Parathyroid adenoma (tissue), 2 donors: ENCODE results near the gene PGRMC2.

Experiments
- H2AFZ ChIP-seq: fragments of 300-600 bp; sonication (generic); one replicate; pipeline ENCODE4 v1.7.0; 2017; ENCODE audit warnings: antibody characterized with exemption, mild to moderate bottlenecking
- H3K27ac ChIP-seq: fragments of 300-600 bp; sonication (generic); one replicate; pipeline ENCODE4 v1.7.0; 2017
- H3K27me3 ChIP-seq: fragments of 300-600 bp; sonication (generic); one replicate; pipeline ENCODE4 v1.7.0; 2017; ENCODE audit warnings: low read length; ENCODE audit not compliant: control insufficient read depth, insufficient read depth
- H3K36me3 ChIP-seq: fragments of 300-600 bp; sonication (generic); one replicate; pipeline ENCODE4 v1.7.0; 2017; ENCODE audit warnings: low read length; ENCODE audit not compliant: control insufficient read depth, insufficient read depth
- H3K4me1 ChIP-seq: fragments of 300-600 bp; sonication (generic); one replicate; pipeline ENCODE4 v1.7.0; 2017; ENCODE audit warnings: control low read depth
- H3K4me2 ChIP-seq: fragments of 300-600 bp; sonication (generic); one replicate; pipeline ENCODE4 v1.7.0; 2017; ENCODE audit warnings: low read length
- H3K4me3 ChIP-seq: fragments of 300-600 bp; sonication (generic); one replicate; pipeline ENCODE4 v1.7.0; 2017; ENCODE audit warnings: low read depth, low read length
- H3K79me2 ChIP-seq: fragments of 300-600 bp; sonication (generic); one replicate; pipeline ENCODE4 v1.7.0; 2017; ENCODE audit warnings: control low read depth
- H3K9ac ChIP-seq: fragments of 300-600 bp; sonication (generic); one replicate; pipeline ENCODE4 v1.7.0; 2017; ENCODE audit warnings: mild to moderate bottlenecking
- H3K9me3 ChIP-seq: fragments of 300-600 bp; sonication (generic); one replicate; pipeline ENCODE4 v1.7.0; 2017; ENCODE audit warnings: low read length; ENCODE audit not compliant: control insufficient read depth
- CTCF ChIP-seq: fragments of 300-600 bp; sonication (generic); IDR thresholded peaks from one replicate; pipeline ENCODE4 v1.7.0; 2017; ENCODE audit warnings: antibody characterized with exemption, mild to moderate bottlenecking
- donor health status: primary hyperparathyroidism.

The PGRMC2 gene

GRCh38 chr4:128287141-128287870, at the start of gene PGRMC2:
Gene PGRMC2, minus strand, starts transcription at chr4:128287813. Its CDS starts 23 bp downstream, at chr4:128287790.
- Histone ChIP-seq H3K4me1 (peaks cover 6% of the 10 kb centered on the region), H3K4me2 (peak within 1 kb of the TSS; percentile 92), H3K9me3 (no peaks in the 10 kb centered on the region), H2AFZ (peak within 1 kb of the TSS; percentile 65), H3K27ac (peak within 1 kb of the TSS; percentile 82), H3K79me2 (no peaks in the 10 kb centered on the region), H3K27me3 (no peaks in the 10 kb centered on the region), H3K36me3 (no peaks in the 10 kb centered on the region), H3K4me3 (peak within 1 kb of the TSS; percentile 77), H3K9ac (peak within 1 kb of the TSS; percentile 5)
- no peak for TF ChIP-seq CTCF

- no peak overlapping the region for H3K4me2 ChIP-seq
These were observed 47.9 kb upstream of the PGRMC2 start for GRCh38 chr4:128335541-128335940.

GRCh38 chr4:128334256-128334655, 46.6 kb upstream of the PGRMC2 start:
- Histone ChIP-seq H3K9ac (no peak overlapping the region), H3K36me3 (no peaks in the 10 kb centered on the region), H3K79me2 (no peaks in the 10 kb centered on the region), H3K27me3 (no peaks in the 10 kb centered on the region), H3K27ac (no peak overlapping the region), H3K9me3 (no peaks in the 10 kb centered on the region), H3K4me3 (no peak overlapping the region), H2AFZ (no peak overlapping the region), H3K4me2 (no peak overlapping the region), H3K4me1 (no peaks in the 10 kb centered on the region)
- TF ChIP-seq CTCF = no peak

More at GRCh38 chr4:128335541-128335940, 47.9 kb upstream of the PGRMC2 start:
- H3K9ac ChIP-seq = no peak overlapping the region
- H3K4me1 ChIP-seq = no peaks in the 10 kb centered on the region
- no peak overlapping the region for H2AFZ ChIP-seq
- no peak for TF ChIP-seq CTCF
- no peaks in the 10 kb centered on the region for H3K36me3 ChIP-seq
- H3K27ac ChIP-seq = no peak overlapping the region
- H3K4me3 ChIP-seq = no peak overlapping the region
- H3K79me2 ChIP-seq = no peaks in the 10 kb centered on the region
- no peaks in the 10 kb centered on the region for H3K9me3 ChIP-seq
- H3K27me3 ChIP-seq = no peaks in the 10 kb centered on the region

GRCh38 chr4:128333309-128334018, 45.9 kb upstream of the PGRMC2 start:
- Histone ChIP-seq H3K9ac (no peak overlapping the region), H3K27ac (no peak overlapping the region), H3K4me3 (no peak overlapping the region), H3K9me3 (no peaks in the 10 kb centered on the region), H3K4me2 (no peak overlapping the region), H2AFZ (no peak overlapping the region), H3K36me3 (no peaks in the 10 kb centered on the region), H3K4me1 (no peaks in the 10 kb centered on the region), H3K27me3 (no peaks in the 10 kb centered on the region), H3K79me2 (no peaks in the 10 kb centered on the region)
- no peak for TF ChIP-seq CTCF
